Stimulated activated CD4-positive, alpha-beta T cell treated with anti-CD3 and anti-CD28 coated beads, Interleukin-15, amount 100 ng/mL, for 24 hours (primary cell): ENCODE measurements around the gene SMIM22.

ENCODE experiments used
- DNase-seq: peaks from one replicate; pipeline ENCODE4 v3.0.0-alpha.2; 2020

SMIM22 gene

DNA sequence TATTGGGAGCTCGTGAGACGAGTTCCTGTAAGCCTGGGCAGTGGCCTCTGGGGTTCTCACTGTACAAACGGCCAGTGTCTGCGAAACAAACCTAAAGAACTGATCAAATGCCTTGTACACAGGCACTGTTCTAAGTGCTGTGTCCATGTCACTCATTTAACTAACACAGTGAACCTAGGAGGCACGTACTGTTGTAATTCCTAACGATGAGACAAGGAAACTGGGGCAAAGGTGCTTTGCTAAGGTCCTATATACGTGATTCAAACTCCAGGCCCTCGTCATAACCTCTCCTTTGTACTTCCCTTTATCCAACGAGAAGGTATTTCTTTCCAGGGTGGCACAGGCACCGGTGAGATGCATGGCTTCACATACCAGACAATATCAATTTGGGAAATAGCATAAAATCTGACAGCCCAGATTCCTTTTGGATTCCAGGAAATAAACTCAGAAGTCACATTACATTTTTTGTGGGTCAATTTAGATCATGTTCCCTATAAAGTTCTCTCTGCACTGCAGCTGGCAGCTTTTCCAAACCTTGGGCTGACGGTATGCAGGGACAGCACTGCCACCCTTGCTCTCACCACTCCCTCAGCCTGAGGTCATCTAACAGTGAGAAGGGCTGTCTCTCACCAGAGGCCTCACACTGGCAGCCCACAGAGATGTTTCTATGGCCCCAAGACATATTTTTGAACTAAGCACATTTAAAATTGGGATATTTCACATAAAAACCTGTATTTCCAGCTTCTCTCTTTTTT lies 33.6 kb downstream of the SMIM22 start:
- DNase-seq = no peak

- no peak for DNase-seq
Observed at GRCh38 chr16:4830408-4830807, 35.2 kb downstream of the SMIM22 start.

- no peak for DNase-seq
Observed at GRCh38 chr16:4831616-4832015, 36.4 kb downstream of the SMIM22 start.

DNA sequence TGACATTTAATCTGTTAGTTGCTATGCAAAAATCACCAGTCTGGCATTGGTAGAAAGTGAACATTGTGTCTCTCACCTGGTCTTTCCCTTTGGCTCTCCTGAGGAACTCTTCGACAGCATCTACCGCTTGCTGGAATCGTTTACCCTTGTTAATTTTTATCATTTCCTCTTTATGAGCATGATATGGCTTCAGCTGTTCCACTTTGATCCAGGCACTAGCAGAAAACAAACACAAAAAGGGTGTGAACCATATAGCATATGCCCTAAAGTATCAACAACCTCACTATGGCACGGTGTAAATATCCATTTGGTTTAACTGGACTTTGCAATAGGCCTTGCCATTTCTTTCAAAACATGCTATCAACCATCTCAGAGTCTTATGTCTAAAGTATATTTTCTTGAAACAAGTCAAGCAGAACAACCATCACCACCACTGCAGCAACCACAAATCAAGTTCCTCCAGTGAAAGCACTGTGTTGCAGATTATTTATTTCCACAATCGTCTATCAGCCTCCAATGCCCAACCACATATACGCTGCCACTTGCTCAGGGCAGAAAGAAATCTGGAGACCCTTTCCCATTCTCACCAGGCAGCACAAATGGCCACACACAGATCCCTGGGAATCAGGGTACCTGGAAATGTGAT lies 37.7 kb downstream of the SMIM22 start:
- no peak for DNase-seq

GRCh38 chr16:4833584-4833983 lies 38.4 kb downstream of the SMIM22 start:
- no peak for DNase-seq

GRCh38 chr16:4836727-4837126 lies 41.6 kb downstream of the SMIM22 start:
- no peak for DNase-seq

- DNase-seq = no peak
Observed at GRCh38 chr16:4837733-4838501, 42.7 kb downstream of the SMIM22 start.

GRCh38 chr16:4839942-4840341 lies 44.8 kb downstream of the SMIM22 start:
- no peak for DNase-seq

GRCh38 chr16:4840984-4841383 lies 45.8 kb downstream of the SMIM22 start:
- DNase-seq = no peak
